Type B pancreatic cell (in vitro differentiated cells): ENCODE results near the gene PRKCA. TPM values are rescaled to one million over a fixed set of nuclear protein-coding genes. Genes with fewer than 3 reads are reported as not detected.

Experiments
- DNase-seq: peaks from one replicate; pipeline ENCODE4 v3.0.0; 2021; ENCODE audit warnings: mixed read lengths; ENCODE audit not compliant: unreplicated experiment; ENCODE audit errors: extremely low spot score
- H3K27ac Mint-ChIP-seq: 2 replicates; pipeline ENCODE4 v1.8.0; 2021; ENCODE audit warnings: mild to moderate bottlenecking, mixed read lengths
- H3K27me3 Mint-ChIP-seq: 2 replicates; pipeline ENCODE4 v1.8.0; 2021; ENCODE audit warnings: mixed read lengths
- H3K36me3 Mint-ChIP-seq: 2 replicates; pipeline ENCODE4 v1.8.0; 2021; ENCODE audit warnings: mixed read lengths
- H3K4me1 Mint-ChIP-seq: one replicate; pipeline ENCODE4 v1.8.0; 2021; ENCODE audit warnings: mixed read lengths; ENCODE audit not compliant: unreplicated experiment
- H3K4me3 Mint-ChIP-seq: 2 replicates; pipeline ENCODE4 v1.8.0; 2021; ENCODE audit warnings: mild to moderate bottlenecking, mixed read lengths
- H3K9me3 Mint-ChIP-seq: 2 replicates; pipeline ENCODE4 v1.8.0; 2021; ENCODE audit warnings: mixed read lengths
- CTCF ChIP-seq: fragments of 200-600 bp; sonication (generic); conservative IDR thresholded peaks from 2 replicates; pipeline ENCODE4 v1.5.0; 2021; ENCODE audit warnings: antibody characterized with exemption, mild to moderate bottlenecking
- total RNA-seq: library from RNA; stranded (reverse); gene quantifications from 2 replicates; pipeline ENCODE4 v1.2.1, GENCODE V29; 2021; ENCODE audit warnings: low replicate concordance

PRKCA gene
- total RNA-seq, 1 donor from 2014 or later, result 16.1 TPM

GRCh38 chr17:66281661-66282369 is 20.6 kb upstream of the PRKCA start:
- Mint-ChIP-seq H3K9me3 (peaks cover 4% of the 10 kb centered on the region), H3K4me3 (no peak overlapping the region), H3K4me1 (no peaks in the 10 kb centered on the region), H3K27ac (no peak overlapping the region), H3K27me3 (peaks cover 3% of the 10 kb centered on the region), H3K36me3 (peaks cover 3% of the 10 kb centered on the region)
- no peak for DNase-seq
- no peak for TF ChIP-seq CTCF

DNA sequence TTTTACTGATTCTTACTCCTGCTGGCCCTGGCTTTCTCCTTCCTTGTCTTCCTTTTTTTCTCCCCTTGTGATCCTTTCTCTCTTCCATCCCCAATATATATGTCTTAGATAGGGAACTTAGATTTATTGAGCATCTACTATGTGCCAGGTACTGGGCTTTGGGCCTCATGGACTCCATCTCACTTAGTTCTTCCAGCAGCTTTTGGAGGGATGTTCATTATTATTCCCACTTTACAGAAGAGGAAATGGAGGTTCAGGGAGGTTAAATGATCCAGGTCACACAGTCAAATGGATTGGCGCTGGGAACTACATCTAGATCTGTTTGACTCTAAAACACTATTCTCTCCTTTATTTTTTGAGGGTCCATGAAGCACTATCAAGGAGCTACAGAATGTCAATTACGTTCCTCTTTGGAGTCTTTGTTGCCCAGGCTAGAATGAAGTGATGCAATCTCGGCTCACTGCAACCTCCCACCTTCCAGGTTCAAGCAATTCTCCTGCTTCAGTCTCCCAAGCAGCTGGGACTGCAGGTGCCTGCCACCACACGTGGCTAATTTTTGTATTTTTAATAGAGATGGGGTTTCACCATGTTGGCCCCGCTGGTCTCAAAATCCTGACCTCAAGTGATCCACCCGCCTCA is 19.0 kb upstream of the PRKCA start:
- Mint-ChIP-seq H3K27ac (no peak overlapping the region), H3K36me3 (peaks cover 3% of the 10 kb centered on the region), H3K27me3 (peaks cover 9% of the 10 kb centered on the region), H3K4me3 (no peak overlapping the region), H3K4me1 (no peaks in the 10 kb centered on the region), H3K9me3 (peaks cover 7% of the 10 kb centered on the region)
- no peak for TF ChIP-seq CTCF
- DNase-seq, result no peak

GRCh38 chr17:66283971-66284370 is 18.4 kb upstream of the PRKCA start:
- peaks cover 7% of the 10 kb centered on the region for H3K9me3 Mint-ChIP-seq
- DNase-seq, result no peak
- H3K4me1 Mint-ChIP-seq, result no peaks in the 10 kb centered on the region
- H3K27me3 Mint-ChIP-seq, result peaks cover 9% of the 10 kb centered on the region
- H3K4me3 Mint-ChIP-seq, result no peak overlapping the region
- H3K27ac Mint-ChIP-seq, result no peak overlapping the region
- no peak for TF ChIP-seq CTCF
- H3K36me3 Mint-ChIP-seq, result peaks cover 3% of the 10 kb centered on the region

GRCh38 chr17:66285149-66285548 is 17.3 kb upstream of the PRKCA start:
- Mint-ChIP-seq H3K27me3 (peaks cover 9% of the 10 kb centered on the region), H3K4me3 (no peak overlapping the region), H3K9me3 (peaks cover 7% of the 10 kb centered on the region), H3K4me1 (no peaks in the 10 kb centered on the region), H3K36me3 (peaks cover 3% of the 10 kb centered on the region), H3K27ac (no peak overlapping the region)
- TF ChIP-seq CTCF, result no peak
- no peak for DNase-seq

DNA sequence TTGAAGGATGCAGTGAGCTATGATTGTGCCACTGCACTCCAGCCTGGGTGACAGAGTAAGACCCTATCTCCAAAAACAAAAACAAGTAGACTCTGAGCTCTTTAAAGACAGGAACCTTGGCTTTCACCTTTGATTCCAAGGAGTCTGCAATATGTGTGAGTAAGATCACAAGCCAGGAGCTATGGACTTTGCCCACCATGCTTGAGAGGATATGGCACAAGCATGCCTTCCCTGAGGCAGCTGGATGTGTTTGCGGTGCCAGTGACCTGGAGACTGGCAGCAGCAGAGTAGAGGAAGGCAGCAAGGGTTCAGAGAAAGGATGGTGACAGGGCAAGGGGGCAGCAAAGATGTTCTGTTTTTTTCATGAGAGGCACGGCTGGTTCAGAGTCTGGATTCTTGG is 14.5 kb upstream of the PRKCA start:
- H3K27me3 Mint-ChIP-seq, result peaks cover 9% of the 10 kb centered on the region
- peaks cover 3% of the 10 kb centered on the region for H3K36me3 Mint-ChIP-seq
- no peak for DNase-seq
- no peaks in the 10 kb centered on the region for H3K4me1 Mint-ChIP-seq
- no peak for TF ChIP-seq CTCF
- peak overlapping the region; percentile 47 for H3K27ac Mint-ChIP-seq
- H3K4me3 Mint-ChIP-seq, result no peak overlapping the region
- H3K9me3 Mint-ChIP-seq, result peaks cover 7% of the 10 kb centered on the region
